ENCODE measurements around the gene PER1.

DNA sequence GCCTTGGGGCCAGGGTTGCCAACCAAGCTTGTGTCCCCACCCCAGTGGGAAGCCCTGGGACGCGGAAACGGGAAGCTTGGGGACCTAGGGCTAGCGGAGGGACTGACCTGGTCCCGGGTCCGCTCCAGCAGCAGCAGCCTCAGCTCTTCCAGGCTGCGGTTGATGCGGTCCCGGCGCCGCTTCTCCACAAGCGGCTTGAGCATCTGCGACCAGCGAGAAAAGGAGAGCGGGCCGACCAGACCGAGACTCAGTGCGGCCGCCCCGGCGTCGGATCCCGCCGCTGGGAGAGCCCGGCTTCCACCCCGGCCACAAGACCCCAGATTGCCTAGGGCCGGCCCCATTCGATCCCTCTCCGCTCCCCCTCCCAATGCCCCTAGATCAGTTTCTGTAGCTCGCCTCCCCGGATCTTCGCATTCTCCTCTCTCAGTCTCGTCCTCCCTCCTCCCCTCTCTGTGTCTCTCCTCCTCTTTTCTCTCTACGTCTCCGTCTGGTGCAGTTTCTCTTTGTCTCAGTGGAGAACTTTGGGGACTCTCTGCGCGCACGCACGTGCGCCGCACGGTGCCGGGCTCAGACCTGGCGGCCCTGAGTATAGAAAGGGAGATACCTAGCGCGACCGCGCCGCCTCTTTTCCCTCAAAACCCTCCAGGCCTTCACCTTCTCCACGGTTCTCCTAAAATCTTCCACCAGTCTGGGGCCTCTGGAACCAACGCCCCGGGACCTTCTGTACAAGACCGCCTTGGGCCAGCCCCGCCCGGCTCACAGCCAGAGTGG lies 29.1 kb downstream of the PER1 start:
- TF ChIP-seq, protein P1, sequence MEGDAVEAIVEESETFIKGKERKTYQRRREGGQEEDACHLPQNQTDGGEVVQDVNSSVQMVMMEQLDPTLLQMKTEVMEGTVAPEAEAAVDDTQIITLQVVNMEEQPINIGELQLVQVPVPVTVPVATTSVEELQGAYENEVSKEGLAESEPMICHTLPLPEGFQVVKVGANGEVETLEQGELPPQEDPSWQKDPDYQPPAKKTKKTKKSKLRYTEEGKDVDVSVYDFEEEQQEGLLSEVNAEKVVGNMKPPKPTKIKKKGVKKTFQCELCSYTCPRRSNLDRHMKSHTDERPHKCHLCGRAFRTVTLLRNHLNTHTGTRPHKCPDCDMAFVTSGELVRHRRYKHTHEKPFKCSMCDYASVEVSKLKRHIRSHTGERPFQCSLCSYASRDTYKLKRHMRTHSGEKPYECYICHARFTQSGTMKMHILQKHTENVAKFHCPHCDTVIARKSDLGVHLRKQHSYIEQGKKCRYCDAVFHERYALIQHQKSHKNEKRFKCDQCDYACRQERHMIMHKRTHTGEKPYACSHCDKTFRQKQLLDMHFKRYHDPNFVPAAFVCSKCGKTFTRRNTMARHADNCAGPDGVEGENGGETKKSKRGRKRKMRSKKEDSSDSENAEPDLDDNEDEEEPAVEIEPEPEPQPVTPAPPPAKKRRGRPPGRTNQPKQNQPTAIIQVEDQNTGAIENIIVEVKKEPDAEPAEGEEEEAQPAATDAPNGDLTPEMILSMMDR (conservative IDR thresholded peaks at IDR 0.05; ENCODE audit: low read depth, low read length): no peak
- no peak for TF ChIP-seq EZH2 (IDR thresholded peaks at IDR 0.05; ENCODE audit: borderline replicate concordance, low read depth, low read length, poor library complexity, severe bottlenecking)

Data from A673 (cell line).